Upper lobe of left lung (tissue), 6 donors: Measurements from ENCODE around the gene BECN2. TPM values are rescaled to one million over a fixed set of nuclear protein-coding genes. Genes with fewer than 3 reads are reported as not detected.

Experiments used
- ATAC-seq, 2 donors: fragments of 200-7000 bp; cut with Tn5 transposase; one replicate each; pipeline ENCODE4 v1.9.1; 2022; ENCODE audit warnings: mild to moderate bottlenecking in 2 of 2, moderate library complexity in 2 of 2; ENCODE audit not compliant: low FRiP score in 2 of 2
- DNase-seq, 2 donors: peaks; one replicate each; pipeline ENCODE4 v3.0.0-alpha.2; 2019 to 2020
- H3K27ac ChIP-seq, 4 donors: fragments of 200-600 bp; sonication (generic); one replicate each; pipeline ENCODE4 v1.5.1; 2016 to 2019
- H3K27me3 ChIP-seq, 4 donors: fragments of 200-600 bp; sonication (generic); one replicate each; pipeline ENCODE4 v1.5.1; 2017 to 2019
- H3K36me3 ChIP-seq, 4 donors: fragments of 200-600 bp; sonication (generic); one replicate each; pipeline ENCODE4 v1.5.1; 2016 to 2019
- H3K4me1 ChIP-seq, 4 donors: fragments of 200-600 bp; sonication (generic); one replicate each; pipeline ENCODE4 v1.5.1; 2018 to 2019
- H3K4me3 ChIP-seq, 4 donors: fragments of 200-600 bp; sonication (generic); one replicate each; pipeline ENCODE4 v1.5.1; 2017 to 2019; ENCODE audit warnings: mild to moderate bottlenecking in 2 of 4, moderate library complexity in 1 of 4
- H3K9me3 ChIP-seq, 4 donors: fragments of 200-600 bp; sonication (generic); one replicate each; pipeline ENCODE4 v1.5.1; 2018 to 2019
- EP300 ChIP-seq, 4 donors: sonication (generic); formaldehyde crosslinking; IDR thresholded peaks; one replicate each; pipeline ENCODE4 v1.5.1; 2017; ENCODE audit warnings: antibody characterized with exemption in 4 of 4, control low read depth in 2 of 4
- POLR2A ChIP-seq, 4 donors: fragments of 450-650 bp; IDR thresholded peaks; one replicate each; pipeline ENCODE4 v1.5.1; 2016 to 2017; ENCODE audit warnings: antibody characterized with exemption in 4 of 4, mild to moderate bottlenecking in 2 of 4
- POLR2AphosphoS5 ChIP-seq, 2 donors: sonication (generic); formaldehyde crosslinking; IDR thresholded peaks; one replicate each; pipeline ENCODE4 v1.5.1; 2017; ENCODE audit warnings: antibody characterized with exemption in 2 of 2
- WGBS, 2 donors: methylation state at CpG; one replicate each; pipeline ENCODE4 v1.1.5; 2017 to 2018; 5-methylcytosine and 5-hydroxymethylcytosine counted together
- total RNA-seq, 6 donors: library from RNA; depleted of rRNA in 4 of 6; stranded (reverse); fragments of >200 nt in 4 of 6; gene quantifications; one replicate each; pipeline versions ENCODE4 v1.1.0 to v1.2.1, GENCODE V29; 2016 to 2021
- TF ChIP-seq, protein P1 (sequence below), 6 experiments: fragments of 450-650 bp in 4 of 6; fragments of 200-600 bp in 2 of 6; sonication (generic) in 2 of 6; IDR thresholded peaks; one replicate each; pipeline ENCODE4 v1.5.1; 2016 to 2019; ENCODE audit warnings: antibody characterized with exemption in 6 of 6
- donor health status: DM: no; HTN: no; CAD: no; lungs with moderate emphysema.
- donor health status: DM: no; HTN: yes; CAD: no; lungs with severe emphysema.

The BECN2 gene
- total RNA-seq, 6 donors from 2014 or later = not detected

DNA sequence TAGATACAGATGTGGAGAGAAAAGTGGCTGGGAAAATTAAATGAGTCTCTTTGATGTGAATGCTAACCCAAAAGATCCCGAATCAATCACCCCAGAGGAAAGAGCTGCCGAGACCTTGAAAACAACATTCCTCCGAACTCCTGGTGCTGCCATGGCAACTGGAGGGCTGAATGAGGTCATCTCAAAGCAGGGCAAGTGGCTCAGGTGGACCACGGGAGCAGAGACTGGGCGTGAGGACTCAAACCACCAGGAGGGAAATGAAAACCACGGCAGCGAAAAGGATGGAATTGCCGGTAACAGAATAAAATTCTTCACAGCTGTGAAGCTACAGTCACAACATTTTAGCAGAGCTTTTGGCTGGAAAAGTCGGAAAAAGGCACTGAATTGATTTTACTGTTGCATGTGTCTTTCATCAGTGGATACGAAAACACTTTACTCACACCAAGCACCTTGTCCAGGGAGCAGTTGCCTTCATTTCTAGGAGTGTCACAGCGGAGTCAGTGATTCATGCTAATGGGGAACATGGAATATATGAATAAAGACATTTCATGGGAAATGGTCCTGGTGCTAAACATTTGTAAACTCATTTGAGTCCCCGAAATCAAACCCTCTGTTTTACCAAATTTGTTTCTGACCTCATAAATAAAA, 23.2 kb upstream of the BECN2 start:
- no peaks in the 10 kb centered on the region for H3K36me3 ChIP-seq
- H3K27ac ChIP-seq = no peak overlapping the region
- no peak for DNase-seq
- no peak overlapping the region for H3K4me3 ChIP-seq
- H3K4me1 ChIP-seq = no peaks in the 10 kb centered on the region
- WGBS, 2 donors = 43% methylated on average over 12 of the region's 12 CpGs
- H3K9me3 ChIP-seq = no peaks in the 10 kb centered on the region
- ATAC-seq = peak in 1 of 2 donors; percentile 58
- no peaks in the 10 kb centered on the region for H3K27me3 ChIP-seq
- TF ChIP-seq POLR2A (IDR thresholded peaks at IDR 0.05) (no peak), POLR2AphosphoS5 (IDR thresholded peaks at IDR 0.05) (no peak), EP300 (IDR thresholded peaks at IDR 0.05) (no peak)
- TF ChIP-seq, protein P1, sequence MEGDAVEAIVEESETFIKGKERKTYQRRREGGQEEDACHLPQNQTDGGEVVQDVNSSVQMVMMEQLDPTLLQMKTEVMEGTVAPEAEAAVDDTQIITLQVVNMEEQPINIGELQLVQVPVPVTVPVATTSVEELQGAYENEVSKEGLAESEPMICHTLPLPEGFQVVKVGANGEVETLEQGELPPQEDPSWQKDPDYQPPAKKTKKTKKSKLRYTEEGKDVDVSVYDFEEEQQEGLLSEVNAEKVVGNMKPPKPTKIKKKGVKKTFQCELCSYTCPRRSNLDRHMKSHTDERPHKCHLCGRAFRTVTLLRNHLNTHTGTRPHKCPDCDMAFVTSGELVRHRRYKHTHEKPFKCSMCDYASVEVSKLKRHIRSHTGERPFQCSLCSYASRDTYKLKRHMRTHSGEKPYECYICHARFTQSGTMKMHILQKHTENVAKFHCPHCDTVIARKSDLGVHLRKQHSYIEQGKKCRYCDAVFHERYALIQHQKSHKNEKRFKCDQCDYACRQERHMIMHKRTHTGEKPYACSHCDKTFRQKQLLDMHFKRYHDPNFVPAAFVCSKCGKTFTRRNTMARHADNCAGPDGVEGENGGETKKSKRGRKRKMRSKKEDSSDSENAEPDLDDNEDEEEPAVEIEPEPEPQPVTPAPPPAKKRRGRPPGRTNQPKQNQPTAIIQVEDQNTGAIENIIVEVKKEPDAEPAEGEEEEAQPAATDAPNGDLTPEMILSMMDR (IDR thresholded peaks at IDR 0.05) = no peak

DNA sequence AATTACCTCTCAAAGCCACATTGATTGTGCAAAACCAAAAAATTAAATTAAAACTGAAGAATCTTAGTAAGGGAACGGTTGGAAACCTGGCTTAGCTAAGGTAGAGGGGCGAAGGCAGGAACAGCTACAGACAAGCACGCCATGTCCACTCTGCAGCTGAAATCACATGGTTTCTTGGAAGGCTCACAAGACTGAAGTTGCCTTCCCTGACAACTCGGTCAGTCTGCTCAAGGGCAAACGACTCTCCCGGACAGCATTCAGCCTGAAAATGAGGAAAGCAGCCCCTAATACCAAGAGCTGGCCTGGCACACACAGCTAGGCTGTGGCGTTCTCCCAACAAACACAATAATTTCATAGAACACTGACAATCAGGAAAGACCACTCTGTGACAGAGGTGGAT, 22.7 kb upstream of the BECN2 start:
- no peak for TF ChIP-seq POLR2AphosphoS5 (IDR thresholded peaks at IDR 0.05)
- no peak for TF ChIP-seq POLR2A (IDR thresholded peaks at IDR 0.05)
- TF ChIP-seq EP300 (IDR thresholded peaks at IDR 0.05) = no peak
- TF ChIP-seq, protein P1 (IDR thresholded peaks at IDR 0.05) = no peak
- DNase-seq = no peak
- Histone ChIP-seq H3K27ac (no peak overlapping the region), H3K9me3 (no peaks in the 10 kb centered on the region), H3K4me1 (no peaks in the 10 kb centered on the region), H3K27me3 (no peaks in the 10 kb centered on the region), H3K36me3 (no peaks in the 10 kb centered on the region), H3K4me3 (no peak overlapping the region)
- no peak for ATAC-seq
- WGBS, 2 donors = 63% methylated on average over 7 of the region's 7 CpGs

DNA sequence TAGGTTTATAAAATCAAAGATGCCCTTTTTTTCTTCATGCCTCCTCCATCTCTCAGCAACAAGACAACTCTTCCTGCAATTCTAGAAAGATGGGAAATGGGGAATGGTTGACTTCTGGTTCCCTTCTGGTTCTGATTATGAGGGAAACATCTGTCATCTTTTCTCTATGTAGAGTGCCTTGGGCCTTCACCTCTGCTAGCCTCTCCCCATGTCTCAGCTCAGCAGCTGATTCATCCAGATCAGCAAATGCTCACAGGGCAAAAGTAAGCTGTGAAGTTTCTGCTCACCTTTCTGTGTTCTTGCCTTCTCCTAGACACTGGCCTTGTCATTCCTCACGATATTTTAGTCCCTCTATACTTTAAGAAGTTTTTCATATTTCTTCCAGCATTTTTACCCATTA, 17.8 kb upstream of the BECN2 start:
- no peak for ATAC-seq
- 82 to 89% methylated on average over 1 of the region's 1 CpG for WGBS, 2 donors
- H3K27ac ChIP-seq = no peak overlapping the region

DNA sequence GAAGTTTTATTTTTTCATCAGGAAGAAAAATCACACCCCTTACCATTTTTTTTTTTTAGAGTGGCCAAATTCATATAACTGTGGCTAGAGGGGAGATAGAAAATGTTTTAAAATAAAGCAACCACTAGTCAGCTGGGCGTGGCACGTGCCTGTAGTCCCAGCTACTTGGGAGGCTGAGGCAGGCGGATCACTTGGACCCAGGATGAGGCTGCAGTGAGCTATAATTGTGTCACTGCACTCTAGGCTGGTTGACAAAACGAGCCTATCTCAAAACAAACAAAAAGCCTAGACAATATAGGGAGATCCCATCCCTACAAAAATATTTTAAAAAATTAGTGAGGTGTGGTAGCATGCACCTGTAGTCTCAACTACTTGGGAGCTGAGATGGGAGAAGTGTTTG, 14.8 kb upstream of the BECN2 start:
- 86% methylated on average over 4 of the region's 4 CpGs for WGBS, 2 donors
- no peaks in the 10 kb centered on the region for H3K36me3 ChIP-seq
- no peak for DNase-seq
- ATAC-seq = no peak
- no peak overlapping the region for H3K27ac ChIP-seq
- no peak for TF ChIP-seq POLR2A (IDR thresholded peaks at IDR 0.05)
- TF ChIP-seq, protein P1 (IDR thresholded peaks at IDR 0.05) = no peak
- no peak for TF ChIP-seq POLR2AphosphoS5 (IDR thresholded peaks at IDR 0.05)
- no peak for TF ChIP-seq EP300 (IDR thresholded peaks at IDR 0.05)
- no peaks in the 10 kb centered on the region for H3K4me1 ChIP-seq
- no peaks in the 10 kb centered on the region for H3K9me3 ChIP-seq
- H3K4me3 ChIP-seq = no peak overlapping the region
- no peaks in the 10 kb centered on the region for H3K27me3 ChIP-seq

More for the DNA sequence above, 17.8 kb upstream of the BECN2 start:
- Histone ChIP-seq H3K27me3 (no peaks in the 10 kb centered on the region), H3K36me3 (no peaks in the 10 kb centered on the region), H3K9me3 (no peaks in the 10 kb centered on the region), H3K4me1 (no peaks in the 10 kb centered on the region), H3K4me3 (no peak overlapping the region)
- no peak for DNase-seq
- TF ChIP-seq POLR2AphosphoS5 (IDR thresholded peaks at IDR 0.05) = no peak
- TF ChIP-seq POLR2A (IDR thresholded peaks at IDR 0.05) = no peak
- TF ChIP-seq, protein P1 (IDR thresholded peaks at IDR 0.05) = no peak
- no peak for TF ChIP-seq EP300 (IDR thresholded peaks at IDR 0.05)

DNA sequence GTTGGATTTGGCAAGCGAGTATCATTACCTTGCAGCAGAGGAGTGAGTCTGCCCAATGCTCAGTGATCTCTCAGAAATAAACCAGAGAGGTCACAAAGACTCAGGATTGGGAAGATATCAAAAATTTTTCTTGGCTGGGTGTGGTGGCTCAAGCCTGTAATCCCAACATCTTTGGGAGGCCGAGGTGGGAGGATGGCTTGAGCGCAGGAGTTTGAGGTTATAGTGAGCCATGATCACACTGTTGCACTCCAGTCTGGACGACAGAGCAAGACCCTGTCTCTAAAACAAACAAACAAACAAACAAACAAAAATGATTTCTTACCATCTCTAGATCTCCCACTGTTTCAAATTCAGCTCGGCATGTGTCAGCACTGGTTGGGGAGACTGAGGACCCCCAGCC, 13.3 kb upstream of the BECN2 start:
- WGBS, 2 donors = 85 to 87% methylated on average over 5 of the region's 5 CpGs
- H3K4me3 ChIP-seq = no peak overlapping the region
- H3K9me3 ChIP-seq = no peaks in the 10 kb centered on the region
- no peaks in the 10 kb centered on the region for H3K4me1 ChIP-seq
- TF ChIP-seq POLR2AphosphoS5 (IDR thresholded peaks at IDR 0.05) (no peak), EP300 (IDR thresholded peaks at IDR 0.05) (no peak), POLR2A (IDR thresholded peaks at IDR 0.05) (no peak)
- TF ChIP-seq, protein P1 (IDR thresholded peaks at IDR 0.05) = no peak
- H3K36me3 ChIP-seq = no peaks in the 10 kb centered on the region
- H3K27ac ChIP-seq = no peak overlapping the region
- no peak for DNase-seq
- ATAC-seq = no peak
- H3K27me3 ChIP-seq = no peaks in the 10 kb centered on the region
